Measurements from ENCODE around the gene CBX4.

DNA sequence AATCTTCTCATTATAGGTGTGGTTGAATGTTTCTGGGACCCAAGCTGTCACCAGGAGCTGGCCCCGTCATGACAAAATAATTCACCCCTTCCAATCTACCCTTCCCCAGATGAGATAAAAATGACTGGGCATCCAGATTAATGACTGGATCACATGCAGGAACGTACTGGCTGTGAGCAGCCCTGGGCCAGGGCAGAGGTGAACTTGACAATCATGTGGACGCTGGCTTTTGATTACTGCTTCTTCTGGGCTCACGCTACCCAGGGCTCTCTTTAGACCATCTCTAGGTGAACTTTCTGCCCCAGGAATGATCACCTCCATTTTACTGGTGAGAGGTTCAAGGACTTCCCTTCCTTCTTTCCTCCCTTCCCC, 18.3 kb downstream of the CBX4 start:
- TF ChIP-seq TAF1 (IDR thresholded peaks at IDR 0.05; ENCODE audit: borderline replicate concordance, insufficient read depth, low read length) (no peak), POLR2AphosphoS5 (IDR thresholded peaks at IDR 0.05; ENCODE audit: low read depth, low read length) (no peak)
- TF ChIP-seq, protein P1, sequence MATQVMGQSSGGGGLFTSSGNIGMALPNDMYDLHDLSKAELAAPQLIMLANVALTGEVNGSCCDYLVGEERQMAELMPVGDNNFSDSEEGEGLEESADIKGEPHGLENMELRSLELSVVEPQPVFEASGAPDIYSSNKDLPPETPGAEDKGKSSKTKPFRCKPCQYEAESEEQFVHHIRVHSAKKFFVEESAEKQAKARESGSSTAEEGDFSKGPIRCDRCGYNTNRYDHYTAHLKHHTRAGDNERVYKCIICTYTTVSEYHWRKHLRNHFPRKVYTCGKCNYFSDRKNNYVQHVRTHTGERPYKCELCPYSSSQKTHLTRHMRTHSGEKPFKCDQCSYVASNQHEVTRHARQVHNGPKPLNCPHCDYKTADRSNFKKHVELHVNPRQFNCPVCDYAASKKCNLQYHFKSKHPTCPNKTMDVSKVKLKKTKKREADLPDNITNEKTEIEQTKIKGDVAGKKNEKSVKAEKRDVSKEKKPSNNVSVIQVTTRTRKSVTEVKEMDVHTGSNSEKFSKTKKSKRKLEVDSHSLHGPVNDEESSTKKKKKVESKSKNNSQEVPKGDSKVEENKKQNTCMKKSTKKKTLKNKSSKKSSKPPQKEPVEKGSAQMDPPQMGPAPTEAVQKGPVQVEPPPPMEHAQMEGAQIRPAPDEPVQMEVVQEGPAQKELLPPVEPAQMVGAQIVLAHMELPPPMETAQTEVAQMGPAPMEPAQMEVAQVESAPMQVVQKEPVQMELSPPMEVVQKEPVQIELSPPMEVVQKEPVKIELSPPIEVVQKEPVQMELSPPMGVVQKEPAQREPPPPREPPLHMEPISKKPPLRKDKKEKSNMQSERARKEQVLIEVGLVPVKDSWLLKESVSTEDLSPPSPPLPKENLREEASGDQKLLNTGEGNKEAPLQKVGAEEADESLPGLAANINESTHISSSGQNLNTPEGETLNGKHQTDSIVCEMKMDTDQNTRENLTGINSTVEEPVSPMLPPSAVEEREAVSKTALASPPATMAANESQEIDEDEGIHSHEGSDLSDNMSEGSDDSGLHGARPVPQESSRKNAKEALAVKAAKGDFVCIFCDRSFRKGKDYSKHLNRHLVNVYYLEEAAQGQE (IDR thresholded peaks at IDR 0.05; ENCODE audit: insufficient read depth in 1 of 2, low read depth in 2 of 2, low read length in 2 of 2), result no peak
